Sigmoid colon (tissue), 4 donors: ENCODE data around the gene HECW1.

Experiments
- CTCF ChIP-seq, 4 experiments: fragments of 450-650 bp in 3 of 4; fragments of 200-600 bp in 1 of 4; IDR thresholded peaks; one replicate each; pipeline ENCODE4 v1.5.1; 2016 to 2019; ENCODE audit warnings: antibody characterized with exemption in 4 of 4, mild to moderate bottlenecking in 3 of 4, moderate library complexity in 2 of 4
- EP300 ChIP-seq, 4 donors: sonication (generic); formaldehyde crosslinking; IDR thresholded peaks; one replicate each; pipeline ENCODE4 v1.6.1; 2017; ENCODE audit warnings: antibody characterized with exemption in 4 of 4
- POLR2A ChIP-seq, 2 donors: fragments of 450-650 bp; IDR thresholded peaks; one replicate each; pipeline ENCODE4 v1.6.1; 2016; ENCODE audit warnings: antibody characterized with exemption in 2 of 2, mild to moderate bottlenecking in 2 of 2, moderate library complexity in 2 of 2
- POLR2AphosphoS5 ChIP-seq, 4 donors: sonication (generic); formaldehyde crosslinking; IDR thresholded peaks; one replicate each; pipeline ENCODE4 v1.6.1; 2017; ENCODE audit warnings: antibody characterized with exemption in 4 of 4

- no peak for TF ChIP-seq EP300 (IDR thresholded peaks at IDR 0.05)
- TF ChIP-seq CTCF (IDR thresholded peaks at IDR 0.05): no peak
- TF ChIP-seq POLR2A (IDR thresholded peaks at IDR 0.05): no peak
- TF ChIP-seq POLR2AphosphoS5 (IDR thresholded peaks at IDR 0.05): no peak
Measured at GRCh38 chr7:43495572-43495971, 383.1 kb downstream of the HECW1 start.
